HEK293 (cell line): Measurements from ENCODE around the gene ARHGEF11.
A peak's percentile ranks its signal among the peaks of the same experiment; 100 is the strongest.

Source experiments
- CTCF ChIA-PET: fragments of 350-600 bp; formaldehyde crosslinking; extraction: SDS; loops from one replicate; lab custom pipeline; 2021; ENCODE audit warnings: antibody characterized with exemption; lab: Yijun Ruan, JAX
- POLR2A ChIA-PET: fragments of 300-600 bp; formaldehyde crosslinking; extraction: SDS; loops from one replicate; lab custom pipeline; 2020; ENCODE audit warnings: antibody characterized with exemption, inconsistent platforms; lab: Yijun Ruan, JAX
- H3K27ac ChIP-seq: fragments of 200-500 bp; sonication (Bioruptor generic); 2 replicates; pipeline ENCODE4 v1.5.1; 2014; ENCODE audit warnings: low read depth, low read length, control low read depth, inconsistent platforms; ENCODE audit errors: extremely low read depth
- H3K36me3 ChIP-seq, 2 experiments: fragments of 200-500 bp in 1 of 2; sonication (Bioruptor generic) in 1 of 2; 1 replicate in 1 of 2; 2 replicates in 1 of 2; pipeline ENCODE4 v1.5.1; 2014 to 2017; ENCODE audit warnings: inconsistent platforms in 2 of 2, low read length in 2 of 2; ENCODE audit not compliant: control insufficient read depth in 2 of 2, insufficient read depth in 1 of 2
- H3K4me1 ChIP-seq: fragments of 200-500 bp; sonication (Bioruptor generic); 2 replicates; pipeline ENCODE4 v1.5.1; 2014; ENCODE audit warnings: mild to moderate bottlenecking, low read length, inconsistent platforms; ENCODE audit not compliant: control insufficient read depth, insufficient read depth
- H3K4me3 ChIP-seq: 2 replicates; pipeline ENCODE4 v1.5.1; 2011; ENCODE audit warnings: low read depth, mild to moderate bottlenecking, control low read depth, low read length, moderate library complexity
- H3K9me3 ChIP-seq: fragments of 200-500 bp; sonication (Bioruptor generic); 2 replicates; pipeline ENCODE4 v1.5.1; 2014; ENCODE audit warnings: low read depth, low read length, inconsistent platforms; ENCODE audit not compliant: control insufficient read depth, insufficient read depth
- FEZF1 ChIP-seq: fragments of 450-650 bp; formaldehyde crosslinking; IDR thresholded peaks from 2 replicates; pipeline ENCODE4 v1.5.1; 2016; ENCODE audit warnings: missing biosample characterization, missing genetic modification characterization
- GLI4 ChIP-seq: fragments of 450-650 bp; formaldehyde crosslinking; IDR thresholded peaks from 2 replicates; pipeline ENCODE4 v1.5.1; 2016; ENCODE audit warnings: missing biosample characterization, missing genetic modification characterization
- HIC1 ChIP-seq: fragments of 450-650 bp; formaldehyde crosslinking; IDR thresholded peaks from 2 replicates; pipeline ENCODE4 v1.5.1; 2016; ENCODE audit warnings: missing biosample characterization, missing genetic modification characterization
- KLF8 ChIP-seq: fragments of 450-650 bp; formaldehyde crosslinking; IDR thresholded peaks from 2 replicates; pipeline ENCODE4 v1.5.1; 2016; ENCODE audit warnings: missing biosample characterization, missing genetic modification characterization
- PRDM10 ChIP-seq: fragments of 450-650 bp; formaldehyde crosslinking; IDR thresholded peaks from 2 replicates; pipeline ENCODE4 v1.5.1; 2016; ENCODE audit warnings: missing biosample characterization, missing genetic modification characterization
- RBAK ChIP-seq: fragments of 450-650 bp; formaldehyde crosslinking; IDR thresholded peaks from 2 replicates; pipeline ENCODE4 v1.5.1; 2016; ENCODE audit warnings: missing biosample characterization, missing genetic modification characterization
- REPIN1 ChIP-seq: fragments of 450-650 bp; formaldehyde crosslinking; IDR thresholded peaks from 2 replicates; pipeline ENCODE4 v1.5.1; 2017; ENCODE audit warnings: missing biosample characterization, missing genetic modification characterization, low read depth
- TSHZ1 ChIP-seq: fragments of 450-650 bp; formaldehyde crosslinking; IDR thresholded peaks from 2 replicates; pipeline ENCODE4 v1.5.1; 2016; ENCODE audit warnings: missing biosample characterization, missing genetic modification characterization, borderline replicate concordance
- ZBTB17 ChIP-seq: fragments of 450-650 bp; formaldehyde crosslinking; IDR thresholded peaks from 2 replicates; pipeline ENCODE4 v1.5.1; 2016; ENCODE audit warnings: missing biosample characterization, missing genetic modification characterization
- ZNF174 ChIP-seq: fragments of 450-650 bp; formaldehyde crosslinking; IDR thresholded peaks from 2 replicates; pipeline ENCODE4 v1.5.0; 2017; ENCODE audit warnings: missing biosample characterization, mild to moderate bottlenecking, missing genetic modification characterization
- ZNF341 ChIP-seq: fragments of 450-650 bp; formaldehyde crosslinking; IDR thresholded peaks from 2 replicates; pipeline ENCODE4; 2016; ENCODE audit warnings: low read depth, missing biosample characterization, missing genetic modification characterization
- ZNF398 ChIP-seq: fragments of 450-650 bp; formaldehyde crosslinking; IDR thresholded peaks from 2 replicates; pipeline ENCODE4 v1.5.1; 2017; ENCODE audit warnings: missing biosample characterization, missing genetic modification characterization
- ZNF416 ChIP-seq: fragments of 450-650 bp; formaldehyde crosslinking; IDR thresholded peaks from 2 replicates; pipeline ENCODE4 v1.5.1; 2016; ENCODE audit warnings: missing biosample characterization, missing genetic modification characterization
- ZNF423 ChIP-seq: fragments of 450-650 bp; formaldehyde crosslinking; IDR thresholded peaks from 2 replicates; pipeline ENCODE4 v1.5.1; 2016; ENCODE audit warnings: missing biosample characterization, missing genetic modification characterization
- ZNF571 ChIP-seq: fragments of 450-650 bp; formaldehyde crosslinking; IDR thresholded peaks from 2 replicates; pipeline ENCODE4 v1.5.0; 2017; ENCODE audit warnings: missing biosample characterization, missing genetic modification characterization
- ZNF610 ChIP-seq: fragments of 450-650 bp; formaldehyde crosslinking; IDR thresholded peaks from 2 replicates; pipeline ENCODE4 v1.5.1; 2016; ENCODE audit warnings: missing biosample characterization, missing genetic modification characterization, borderline replicate concordance
- ZNF654 ChIP-seq: fragments of 450-650 bp; formaldehyde crosslinking; IDR thresholded peaks from 2 replicates; pipeline ENCODE4 v1.5.1; 2016; ENCODE audit warnings: low read depth, missing biosample characterization, missing genetic modification characterization
- ZNF658 ChIP-seq: fragments of 450-650 bp; formaldehyde crosslinking; IDR thresholded peaks from 2 replicates; pipeline ENCODE4; 2016; ENCODE audit warnings: missing biosample characterization, missing genetic modification characterization
- ZNF692 ChIP-seq: fragments of 450-650 bp; formaldehyde crosslinking; IDR thresholded peaks from 2 replicates; pipeline ENCODE4 v1.5.1; 2016; ENCODE audit warnings: missing biosample characterization, missing genetic modification characterization
- ZNF704 ChIP-seq: fragments of 450-650 bp; formaldehyde crosslinking; IDR thresholded peaks from 2 replicates; pipeline ENCODE4 v1.5.1; 2016; ENCODE audit warnings: missing biosample characterization, missing genetic modification characterization
- ZNF747 ChIP-seq: fragments of 450-650 bp; formaldehyde crosslinking; IDR thresholded peaks from 2 replicates; pipeline ENCODE4 v1.5.1; 2016; ENCODE audit warnings: missing biosample characterization, missing genetic modification characterization

Gene ARHGEF11

GRCh38 chr1:156908955-156909354 lies 136.6 kb downstream of the ARHGEF11 start:
- TF ChIP-seq FEZF1 (tag by site-specific recombination) (no peak), PRDM10 (tag by site-specific recombination) (peak; percentile 53; the same call in 1 of the 2 replicates)
- ChIA-PET CTCF (interaction anchor here (0.6 to 5.6 kb wide), 7 partner anchors 12 to 165 kb away, joined by 3 to 49 read pairs (median 5); partner anchors contain the start of genes LRRC71 and NTRK1), POLR2A (no interaction called here)
- Histone ChIP-seq H3K27ac (no peak overlapping the region), H3K4me3 (no peak overlapping the region), H3K4me1 (no peaks in the 10 kb centered on the region), H3K9me3 (no peaks in the 10 kb centered on the region), H3K36me3 (no peaks in the 10 kb centered on the region)

- no peaks in the 10 kb centered on the region for H3K36me3 ChIP-seq
- no peaks in the 10 kb centered on the region for H3K9me3 ChIP-seq
- ChIA-PET POLR2A (no interaction called here), CTCF (interaction anchor here (1.7 kb wide), 1 partner anchor 166 kb away, joined by 5 read pairs; no protein-coding TSS in a partner anchor)
- no peak overlapping the region for H3K4me3 ChIP-seq
- no peaks in the 10 kb centered on the region for H3K4me1 ChIP-seq
- H3K27ac ChIP-seq, result no peak overlapping the region
- TF ChIP-seq ZNF174, result no peak
- no peak for TF ChIP-seq ZNF416
- TF ChIP-seq REPIN1 (tag by site-specific recombination), result no peak
- no peak for TF ChIP-seq ZNF571 (tag by site-specific recombination)
- TF ChIP-seq ZNF658 (tag by site-specific recombination), result no peak
- TF ChIP-seq HIC1, result no peak
- no peak for TF ChIP-seq RBAK
- TF ChIP-seq ZNF704 (tag by site-specific recombination), result no peak
- TF ChIP-seq ZNF654 (tag by site-specific recombination), result no peak
- TF ChIP-seq ZNF610 (tag by site-specific recombination), result no peak
- TF ChIP-seq ZNF747 (tag by site-specific recombination), result no peak
- TF ChIP-seq ZNF341 (tag by site-specific recombination), result no peak
- TF ChIP-seq ZNF692 (tag by site-specific recombination), result no peak
- no peak for TF ChIP-seq KLF8 (tag by site-specific recombination)
- TF ChIP-seq ZNF398 (tag by site-specific recombination), result no peak
- TF ChIP-seq ZBTB17 (tag by site-specific recombination), result no peak
- TF ChIP-seq TSHZ1 (tag by site-specific recombination), result no peak
- TF ChIP-seq GLI4, result no peak
- no peak for TF ChIP-seq ZNF423
Measured at GRCh38 chr1:156908541-156908940, 137.0 kb downstream of the ARHGEF11 start.
